Tibial nerve (tissue), 3 donors: ENCODE results near the gene HOTAIR.

ENCODE experiments used
- POLR2A ChIP-seq, 2 donors: fragments of 450-650 bp; IDR thresholded peaks; one replicate each; pipeline ENCODE4 v1.6.1; 2017; ENCODE audit warnings: antibody characterized with exemption in 2 of 2, mild to moderate bottlenecking in 2 of 2, moderate library complexity in 2 of 2
- TF ChIP-seq, protein P1 (sequence below), 5 experiments: fragments of 200-600 bp in 3 of 5; fragments of 450-650 bp in 2 of 5; sonication (generic) in 3 of 5; IDR thresholded peaks; one replicate each; pipeline ENCODE4 v1.5.1; 2016 to 2019; ENCODE audit warnings: antibody characterized with exemption in 5 of 5, mild to moderate bottlenecking in 3 of 5, moderate library complexity in 2 of 5

DNA sequence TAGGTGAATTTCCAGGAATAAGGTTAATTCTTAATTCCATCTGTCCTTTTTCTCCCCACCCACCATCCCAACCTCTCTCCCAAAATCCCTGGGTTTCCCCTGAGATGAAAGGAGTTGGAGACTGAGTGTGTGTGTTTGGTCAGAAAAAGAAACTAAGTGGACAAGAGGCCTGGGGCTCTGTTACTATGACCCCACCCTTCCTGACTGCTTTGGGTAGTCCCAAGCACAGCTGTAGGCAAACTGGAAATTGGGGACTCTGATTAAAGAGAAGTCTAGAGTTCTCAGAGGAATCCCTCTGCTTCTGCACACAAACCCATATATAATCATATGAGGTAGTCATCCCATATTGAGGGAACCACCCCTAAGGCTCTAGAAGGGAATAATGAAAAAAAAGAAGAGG lies 27.0 kb downstream of the HOTAIR start:
- TF ChIP-seq, protein P1, sequence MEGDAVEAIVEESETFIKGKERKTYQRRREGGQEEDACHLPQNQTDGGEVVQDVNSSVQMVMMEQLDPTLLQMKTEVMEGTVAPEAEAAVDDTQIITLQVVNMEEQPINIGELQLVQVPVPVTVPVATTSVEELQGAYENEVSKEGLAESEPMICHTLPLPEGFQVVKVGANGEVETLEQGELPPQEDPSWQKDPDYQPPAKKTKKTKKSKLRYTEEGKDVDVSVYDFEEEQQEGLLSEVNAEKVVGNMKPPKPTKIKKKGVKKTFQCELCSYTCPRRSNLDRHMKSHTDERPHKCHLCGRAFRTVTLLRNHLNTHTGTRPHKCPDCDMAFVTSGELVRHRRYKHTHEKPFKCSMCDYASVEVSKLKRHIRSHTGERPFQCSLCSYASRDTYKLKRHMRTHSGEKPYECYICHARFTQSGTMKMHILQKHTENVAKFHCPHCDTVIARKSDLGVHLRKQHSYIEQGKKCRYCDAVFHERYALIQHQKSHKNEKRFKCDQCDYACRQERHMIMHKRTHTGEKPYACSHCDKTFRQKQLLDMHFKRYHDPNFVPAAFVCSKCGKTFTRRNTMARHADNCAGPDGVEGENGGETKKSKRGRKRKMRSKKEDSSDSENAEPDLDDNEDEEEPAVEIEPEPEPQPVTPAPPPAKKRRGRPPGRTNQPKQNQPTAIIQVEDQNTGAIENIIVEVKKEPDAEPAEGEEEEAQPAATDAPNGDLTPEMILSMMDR (IDR thresholded peaks at IDR 0.05): no peak
- no peak for TF ChIP-seq POLR2A (IDR thresholded peaks at IDR 0.05)
